Kidney tubule cell (primary cell): ENCODE data around the gene PTGES2.

Source experiments
- DNase-seq: peaks from one replicate; pipeline ENCODE4 v3.0.0-alpha.2; 2018; ENCODE audit warnings: low spot score

The PTGES2 gene

GRCh38 chr9:128102861-128103588 is 24.5 kb downstream of the PTGES2 start:
- DNase-seq = peak; percentile 32

- no peak for DNase-seq
Observed at GRCh38 chr9:128102196-128102595, 25.3 kb downstream of the PTGES2 start.

- peak; percentile 35 for DNase-seq
Observed at GRCh38 chr9:128101690-128102089, 25.8 kb downstream of the PTGES2 start.

- peak; percentile 90 for DNase-seq
Observed at GRCh38 chr9:128101231-128101661, 26.3 kb downstream of the PTGES2 start.

DNA sequence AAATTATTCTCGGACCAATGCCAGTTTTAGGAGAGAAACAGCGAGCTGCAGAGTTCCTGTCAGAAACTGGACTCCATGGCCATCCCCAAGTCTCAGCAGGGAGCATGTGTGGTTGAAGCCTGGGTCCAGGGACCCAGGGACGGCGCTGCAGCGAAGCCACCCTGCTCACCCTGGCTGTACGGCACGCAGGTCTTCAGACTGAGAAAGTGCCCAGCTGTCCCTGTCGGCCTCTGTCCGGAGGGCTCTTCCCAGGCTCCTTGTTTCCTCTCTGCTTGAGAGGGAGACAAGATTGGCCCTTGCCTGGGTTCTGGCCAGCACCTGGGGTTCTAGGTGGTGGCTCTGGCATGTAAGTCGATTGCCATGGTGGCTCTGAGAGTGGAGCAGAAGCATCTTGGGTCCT is 26.9 kb downstream of the PTGES2 start:
- DNase-seq = no peak

DNA sequence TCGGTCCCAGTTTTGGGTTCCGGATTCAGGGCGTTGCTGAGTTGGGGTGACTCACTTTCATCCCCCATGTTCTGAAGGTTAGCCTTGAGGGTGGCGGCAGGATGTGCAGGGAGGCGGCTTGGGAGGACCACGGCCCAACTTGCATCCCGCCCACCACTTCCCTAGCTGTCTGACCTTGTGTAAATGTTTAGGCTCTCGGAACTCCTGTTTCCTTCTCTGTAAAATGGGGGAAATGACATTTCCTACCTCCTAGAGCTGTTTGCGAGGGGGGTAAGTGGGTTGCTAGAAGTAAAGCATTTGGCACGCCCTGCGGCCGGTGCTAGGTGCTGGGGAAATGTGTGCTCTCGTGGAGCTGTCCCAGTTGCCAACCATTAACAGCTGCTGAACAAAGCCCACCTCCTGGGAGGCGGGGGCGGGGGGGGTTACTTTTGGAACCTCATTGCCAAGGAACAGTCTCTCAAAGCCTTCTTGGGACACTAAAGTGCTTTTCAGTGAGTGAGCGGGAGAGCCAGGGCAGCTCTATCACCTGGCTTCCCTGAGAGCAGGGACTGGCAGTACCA is 27.5 kb downstream of the PTGES2 start:
- no peak for DNase-seq

- DNase-seq = peak; percentile 59
Observed at GRCh38 chr9:128099231-128099931, 28.1 kb downstream of the PTGES2 start.

GRCh38 chr9:128098297-128099230 is 29.0 kb downstream of the PTGES2 start:
- peak; percentile 98 for DNase-seq

- no peak for DNase-seq
Observed at GRCh38 chr9:128097543-128098296, 29.8 kb downstream of the PTGES2 start.

DNA sequence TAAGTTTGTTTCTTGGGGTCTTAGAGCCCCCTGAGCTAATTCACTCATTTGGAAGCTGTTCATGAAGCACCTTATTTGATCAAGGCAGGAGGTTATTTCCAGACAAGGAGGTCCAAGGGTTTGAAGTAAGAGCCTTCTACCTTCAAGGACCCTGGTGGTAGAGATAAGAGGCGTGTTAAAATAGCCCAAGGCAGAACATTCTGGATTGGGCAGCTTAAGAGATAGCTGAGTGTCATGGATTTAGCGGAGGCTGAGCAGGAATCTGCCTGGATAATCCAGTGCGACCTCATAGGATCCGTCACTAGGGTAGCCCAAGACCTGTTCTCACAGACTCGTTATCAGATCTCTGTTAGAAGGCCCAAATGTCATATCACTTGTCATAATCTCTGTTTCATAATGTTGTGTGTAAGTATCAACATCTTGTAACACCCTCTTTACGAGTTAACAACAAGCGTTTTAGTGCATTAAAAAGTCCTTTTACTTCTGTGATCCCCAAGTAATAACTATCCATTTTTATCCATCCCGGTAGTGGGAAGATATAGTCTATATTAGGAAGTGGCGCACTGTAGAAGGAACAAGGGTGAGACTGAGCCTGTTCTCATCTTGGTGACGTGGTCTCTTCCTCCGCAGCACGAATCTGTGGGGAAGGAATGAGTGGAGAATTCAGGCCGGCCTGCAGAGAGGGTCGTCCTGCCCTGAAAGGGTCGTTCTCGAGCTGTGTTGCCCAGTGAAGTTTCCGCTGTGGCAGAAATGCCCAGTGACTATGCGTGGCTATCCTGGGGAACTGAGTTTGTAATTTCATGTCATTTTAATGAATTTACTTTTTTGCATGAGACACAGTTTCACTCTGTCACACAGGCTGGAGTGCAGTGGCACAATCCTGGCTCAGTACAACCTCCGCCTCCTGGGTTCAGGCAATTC is 30.7 kb downstream of the PTGES2 start:
- no peak for DNase-seq

DNA sequence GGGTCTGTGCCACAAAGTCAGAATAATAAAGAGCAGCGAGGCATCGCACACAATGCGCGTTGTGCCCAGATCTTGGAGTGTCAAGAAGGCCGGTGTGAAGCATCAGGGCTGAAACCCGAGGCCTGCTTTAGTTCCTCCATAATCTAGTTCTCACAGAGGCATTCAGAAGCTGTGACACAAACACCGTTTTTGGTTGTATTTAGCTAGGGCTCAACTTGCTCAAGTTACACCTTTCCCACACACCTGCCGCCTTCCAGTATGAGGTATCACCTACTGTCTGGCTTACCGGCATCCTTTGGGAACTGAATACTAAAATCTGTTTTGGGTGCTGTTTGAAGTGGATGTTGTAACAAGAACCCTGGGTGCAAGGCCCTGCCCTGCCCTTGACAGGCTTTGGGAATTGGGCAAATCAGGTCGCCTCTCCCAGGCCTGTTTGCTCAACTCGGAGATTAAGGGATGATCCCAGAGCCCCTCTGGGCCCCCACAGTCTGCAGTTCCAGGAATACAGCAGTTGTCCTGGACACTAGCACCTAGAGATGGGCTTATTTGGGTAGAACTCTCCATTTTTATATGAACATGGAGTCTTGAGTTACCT is 32.5 kb downstream of the PTGES2 start:
- DNase-seq = no peak

GRCh38 chr9:128094166-128094949 is 33.2 kb downstream of the PTGES2 start:
- DNase-seq = peak; percentile 97

GRCh38 chr9:128093011-128093410 is 34.5 kb downstream of the PTGES2 start:
- DNase-seq = no peak

DNA sequence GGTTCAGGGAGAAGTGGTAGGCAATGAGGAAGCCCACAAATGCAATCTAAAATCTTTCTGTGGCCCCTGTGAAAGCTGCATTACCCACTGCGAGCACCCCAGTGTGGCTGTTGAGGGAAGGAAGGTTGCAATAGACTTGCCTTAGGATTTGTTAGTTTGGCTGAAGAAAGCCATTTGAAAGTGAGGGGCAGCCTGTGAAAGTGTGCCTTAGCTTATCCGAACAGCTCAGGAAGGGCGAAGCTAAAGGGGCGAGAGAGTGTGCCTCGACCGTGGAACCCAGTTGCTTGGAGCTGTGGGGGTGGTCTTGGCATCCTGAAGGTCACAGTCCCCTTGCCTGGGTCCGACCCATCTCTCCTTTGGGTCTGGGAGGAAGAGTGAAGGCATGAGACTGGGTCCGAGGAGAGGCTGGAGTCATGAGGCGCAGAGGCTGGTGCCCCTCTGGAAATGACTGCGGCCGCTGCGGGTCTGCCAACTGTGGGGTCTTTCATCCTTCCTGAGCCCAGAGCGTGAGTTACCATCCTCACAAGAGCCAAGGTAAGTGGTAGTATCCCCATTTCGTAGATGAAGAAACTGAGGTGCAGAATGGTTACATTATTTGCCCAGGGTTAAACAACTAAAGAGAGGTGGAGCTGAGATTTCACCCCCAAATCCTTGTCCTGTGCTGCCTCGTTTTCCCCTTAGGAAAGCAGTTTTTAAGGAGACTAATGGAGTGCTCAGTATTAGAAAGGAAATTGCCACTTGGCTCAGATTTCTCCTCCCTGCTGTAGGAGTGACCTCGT is 35.1 kb downstream of the PTGES2 start:
- DNase-seq = no peak

GRCh38 chr9:128091571-128091970 is 36.0 kb downstream of the PTGES2 start:
- no peak for DNase-seq

GRCh38 chr9:128091144-128091543 is 36.4 kb downstream of the PTGES2 start:
- no peak for DNase-seq

GRCh38 chr9:128089299-128089698 is 38.2 kb downstream of the PTGES2 start:
- no peak for DNase-seq

GRCh38 chr9:128088253-128088945 is 39.1 kb downstream of the PTGES2 start:
- DNase-seq = no peak
